Fibroblast of skin of right quadriceps (primary cell): ENCODE measurements around the gene BOLA2.
"Not testable (repeated sequence)": the region's sequence is repeated elsewhere in the genome, so short reads cannot be mapped to it uniquely, and the experiment has no call there.

Experiments used
- DNase-seq: peaks from one replicate; pipeline ENCODE4 v3.0.0-alpha.2; 2013

BOLA2 gene

DNA sequence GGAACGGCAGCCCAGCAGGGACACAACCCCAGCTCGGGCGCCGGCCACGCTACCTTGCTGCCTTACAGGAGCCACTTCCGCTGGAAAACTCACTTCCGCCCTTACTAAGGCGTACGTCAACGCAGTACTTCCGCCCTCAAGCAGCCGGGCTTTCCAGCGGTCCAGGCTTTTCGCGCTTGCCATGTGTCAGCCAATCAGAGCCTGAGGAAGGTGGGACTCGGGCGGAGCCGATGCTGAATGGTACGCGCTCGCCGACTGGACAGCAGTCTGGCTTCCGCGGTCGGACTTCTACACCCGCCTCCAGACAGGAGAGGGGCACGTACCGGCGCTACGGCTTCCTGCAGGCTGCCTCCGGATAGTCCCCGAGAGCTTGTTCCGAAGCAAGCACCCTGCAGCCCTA, at the start of gene BOLA2, which contains the start of gene SLX1B:
Gene BOLA2, minus strand, starts transcription at position 83 of the 400 bp plus-strand sequence. CDS start 98 bp downstream, outside the sequence.
Gene SLX1B, plus strand, starts transcription at position 265 of the 400 bp plus-strand sequence.
- DNase-seq, result not testable (repeated sequence)

GRCh38 chr16:29482276-29482675, 28.1 kb upstream of the BOLA2 start:
- DNase-seq, result not testable (repeated sequence)

DNA sequence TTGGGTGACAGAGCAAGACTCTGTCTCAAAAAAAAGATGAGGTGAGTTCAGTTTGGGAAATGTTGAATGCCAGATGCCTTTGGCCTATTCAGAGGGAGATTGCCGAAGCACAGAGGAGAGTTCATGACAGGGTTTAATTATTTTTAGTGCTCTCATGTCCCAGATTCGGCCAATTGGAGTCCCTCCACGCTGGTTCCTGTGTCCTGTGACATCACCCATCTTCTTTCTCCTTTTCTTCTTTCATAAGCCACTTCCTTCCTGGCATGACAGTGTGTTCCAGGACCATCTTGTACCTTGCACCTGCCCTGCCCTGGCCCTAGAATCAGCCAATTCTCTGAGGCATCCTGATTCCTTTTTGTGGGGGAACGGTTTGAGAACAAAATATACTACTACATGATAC, 17.9 kb upstream of the BOLA2 start:
- DNase-seq, result not testable (repeated sequence)

DNA sequence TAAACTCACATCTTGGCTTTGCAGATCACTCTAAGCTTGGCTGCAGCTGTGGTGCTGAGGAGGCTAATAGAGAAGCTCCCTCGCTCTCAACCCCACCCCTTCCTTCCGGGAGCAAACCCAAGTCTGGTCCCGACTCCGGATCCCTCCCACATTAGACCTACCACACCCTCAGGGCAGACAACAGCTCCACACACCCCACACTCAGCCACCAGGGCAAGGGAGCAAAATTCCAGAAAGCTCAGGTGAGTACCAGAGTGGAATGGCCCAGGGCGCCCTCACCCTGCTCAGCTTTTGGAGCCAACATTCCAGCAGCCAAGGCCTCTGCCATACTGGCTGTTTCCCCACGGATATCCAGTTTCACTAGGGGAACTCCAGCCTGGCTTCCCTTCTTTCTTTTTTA, 15.5 kb upstream of the BOLA2 start:
- not testable (repeated sequence) for DNase-seq

- not testable (repeated sequence) for DNase-seq
These were observed 13.7 kb upstream of the BOLA2 start for GRCh38 chr16:29467654-29468366.

DNA sequence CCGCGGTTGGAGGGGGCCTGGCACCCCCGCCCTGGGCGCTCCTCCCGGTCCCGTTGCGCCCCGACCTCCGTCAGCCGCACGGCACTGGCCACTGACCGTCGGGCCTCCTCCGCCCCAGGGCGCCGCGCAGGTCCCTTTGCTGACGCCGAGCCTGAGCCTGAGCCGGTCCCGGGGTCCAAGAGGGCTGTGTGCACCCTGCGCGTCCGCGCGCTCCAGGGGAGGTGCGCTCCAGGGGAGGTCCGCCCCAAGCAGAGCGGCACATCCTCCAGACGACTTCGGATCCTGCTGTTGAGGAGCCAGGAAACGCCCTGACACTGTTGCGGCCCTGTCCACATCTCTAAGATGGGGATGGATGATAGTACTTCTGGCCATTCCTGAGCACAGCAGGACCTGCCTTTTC, 12.8 kb upstream of the BOLA2 start:
- not testable (repeated sequence) for DNase-seq

GRCh38 chr16:29465985-29466824, 12.1 kb upstream of the BOLA2 start:
- DNase-seq, result not testable (repeated sequence)

- not testable (repeated sequence) for DNase-seq
These were observed 6.5 kb upstream of the BOLA2 start for GRCh38 chr16:29460647-29461030.

DNA sequence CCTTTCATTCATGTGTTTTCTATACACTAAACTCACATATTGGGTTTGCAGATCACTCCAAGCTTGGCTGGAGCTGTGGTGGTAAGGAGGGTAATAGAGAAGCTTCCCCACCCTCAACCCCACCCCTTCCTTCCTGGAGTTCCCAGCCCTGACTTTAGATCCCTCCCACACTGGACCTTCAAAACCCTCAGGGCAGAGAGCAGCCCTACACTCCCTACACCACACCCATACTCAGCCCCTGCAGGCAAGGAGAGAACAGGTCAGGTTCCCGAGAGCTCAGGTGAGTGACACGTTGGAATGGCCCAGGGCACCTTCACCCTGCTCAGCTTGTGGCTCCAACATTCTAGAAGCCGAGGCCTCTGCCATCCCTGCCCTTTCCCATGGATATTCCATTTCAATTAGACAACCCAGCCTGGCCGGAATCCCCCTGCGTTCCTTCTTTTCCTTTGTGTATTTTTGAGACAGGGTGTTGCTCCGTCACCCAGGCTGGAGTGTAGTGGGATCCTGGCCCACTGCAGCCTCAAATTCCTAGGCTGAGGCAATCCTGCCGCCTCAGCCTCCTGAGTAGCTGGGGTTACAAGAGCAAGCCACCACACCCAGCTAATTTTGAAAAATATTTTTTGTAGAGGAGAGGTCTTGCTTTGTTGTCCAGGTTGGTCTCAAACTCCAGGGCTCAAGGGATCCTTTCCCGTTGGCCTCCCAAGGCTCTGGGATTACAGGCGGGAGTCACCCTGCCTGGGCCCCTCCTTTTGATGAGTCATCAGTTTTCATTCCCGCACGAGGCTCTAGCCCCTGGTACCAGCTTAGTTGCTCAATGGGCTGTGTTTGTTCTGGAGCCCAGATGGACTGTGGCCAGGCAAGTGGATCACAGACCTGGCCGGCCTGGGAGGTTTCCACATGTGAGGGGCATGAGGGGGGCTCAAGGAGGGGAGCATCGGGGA, 5.8 kb upstream of the BOLA2 start, which contains the start of gene SULT1A4:
Gene SULT1A4, plus strand, starts transcription at position 208 of the 941 bp plus-strand sequence. CDS start 1,473 bp downstream, outside the sequence.
- not testable (repeated sequence) for DNase-seq

DNA sequence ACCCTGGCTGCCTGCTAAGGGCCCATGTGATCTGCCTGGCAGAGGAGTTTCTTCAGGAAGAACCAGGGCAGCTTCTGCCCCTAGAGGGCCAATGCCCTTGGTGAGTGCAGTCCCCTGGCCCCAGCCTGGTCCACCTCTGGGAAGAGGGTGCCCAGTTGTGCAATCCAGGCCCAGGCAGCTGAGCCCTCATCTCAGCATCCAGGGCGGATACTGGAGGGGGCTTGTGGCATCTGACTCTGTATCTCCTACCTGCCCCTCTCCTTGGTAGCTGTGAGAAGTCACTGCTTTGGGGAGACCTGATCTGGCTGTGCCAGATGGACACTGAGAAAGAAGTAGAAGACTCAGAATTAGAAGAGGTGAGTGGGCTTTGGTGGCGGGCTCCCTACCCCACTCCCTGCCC, 3.5 kb upstream of the BOLA2 start:
- not testable (repeated sequence) for DNase-seq

DNA sequence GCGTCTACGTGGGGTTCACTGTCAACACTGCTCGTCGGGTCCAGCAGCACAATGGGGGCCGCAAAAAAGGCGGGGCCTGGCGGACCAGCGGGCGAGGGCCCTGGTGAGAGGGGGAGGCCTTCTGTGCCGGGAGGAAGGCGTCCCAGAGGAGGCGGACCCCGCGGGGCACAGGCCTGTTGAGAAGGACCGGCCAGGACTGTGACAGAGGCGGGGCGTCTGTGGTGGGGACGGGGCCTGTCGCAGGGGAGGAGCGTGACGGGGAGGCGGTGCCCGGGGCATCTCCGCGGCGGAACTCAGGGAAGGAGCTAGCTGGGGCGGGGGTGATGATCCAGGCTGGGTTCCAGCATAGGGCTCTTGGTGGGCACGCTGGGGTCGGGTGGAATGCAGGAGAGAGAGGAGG, 677 bp upstream of the BOLA2 start:
- not testable (repeated sequence) for DNase-seq

DNA sequence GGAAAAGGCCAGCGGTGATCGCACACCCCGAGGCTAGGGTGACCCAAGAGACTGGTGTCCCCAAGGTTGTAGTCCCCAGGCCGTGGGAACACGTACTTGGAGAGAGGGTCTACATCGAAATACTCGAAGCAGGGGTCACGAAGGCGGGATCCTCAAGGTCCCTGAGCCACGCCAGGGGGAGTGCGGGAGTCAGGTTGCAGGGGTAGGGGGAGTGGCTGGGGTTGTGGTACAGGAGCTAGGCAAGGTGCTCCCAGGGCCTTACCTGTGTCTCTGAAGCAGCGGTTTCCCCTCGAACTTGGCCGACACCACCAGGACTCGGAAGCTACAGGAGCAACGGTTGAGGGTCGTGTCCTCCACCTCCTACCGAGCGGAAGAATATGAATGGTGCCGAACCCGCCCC, 397 bp downstream of the BOLA2 start:
- not testable (repeated sequence) for DNase-seq

GRCh38 chr16:29425390-29425789, 28.8 kb downstream of the BOLA2 start:
- not testable (repeated sequence) for DNase-seq

DNA sequence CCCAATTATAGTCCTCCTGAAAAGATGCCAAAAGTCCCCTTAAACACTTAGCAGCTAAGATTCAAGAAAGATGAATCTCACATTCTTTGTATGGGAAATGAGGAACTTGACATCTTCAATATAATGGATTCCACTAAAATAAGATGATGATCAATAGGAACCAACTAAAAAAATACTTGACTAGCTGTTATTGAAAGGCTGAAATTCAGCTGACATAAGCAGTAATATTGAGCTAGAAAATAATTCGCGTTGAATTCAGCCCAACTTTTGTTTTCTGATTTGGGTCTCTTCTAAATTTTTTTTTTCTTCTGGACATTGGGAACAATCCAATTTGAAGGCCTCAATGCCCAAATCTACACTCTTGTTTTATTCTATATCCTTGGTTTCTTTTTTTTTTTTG, 30.6 kb downstream of the BOLA2 start:
- not testable (repeated sequence) for DNase-seq

GRCh38 chr16:29405249-29405648, 48.9 kb downstream of the BOLA2 start:
- DNase-seq, result peak; percentile 64
